AG04449 (cell line): ENCODE results near the gene MAN2A2.

ENCODE experiments used
- CTCF ChIA-PET: fragments of 350-600 bp; formaldehyde crosslinking; extraction: SDS; loops from one replicate; lab custom pipeline; 2021; ENCODE audit warnings: antibody characterized with exemption; lab: Yijun Ruan, JAX
- POLR2A ChIA-PET: fragments of 400-600, 350-600 bp; formaldehyde crosslinking; extraction: SDS; loops from one replicate; lab custom pipeline; 2020; ENCODE audit warnings: antibody characterized with exemption, inconsistent platforms; lab: Yijun Ruan, JAX
- DNase-seq: peaks from one replicate; pipeline ENCODE4 v3.0.0-alpha.2; 2010; ENCODE audit warnings: low read depth, low spot score
- H3K4me3 ChIP-seq: 2 replicates; pipeline ENCODE4 v1.5.1; 2011; ENCODE audit warnings: low read depth, mild to moderate bottlenecking, control low read depth, low read length
- CTCF ChIP-seq: IDR thresholded peaks from one replicate; pipeline ENCODE4 v1.5.1; 2011; ENCODE audit warnings: mild to moderate bottlenecking, moderate library complexity, low read length, control low read depth, inconsistent platforms; ENCODE audit not compliant: insufficient read depth; ENCODE audit errors: missing control alignments

MAN2A2 gene

GRCh38 chr15:90930861-90931574 is 27.9 kb downstream of the MAN2A2 start:
- POLR2A ChIA-PET = no interaction called here
- peak overlapping the region; percentile 90 for H3K4me3 ChIP-seq
- CTCF ChIA-PET = interaction anchor here (0.7 to 20.3 kb wide), 18 partner anchors 11 to 1016 kb away, joined by 3 to 479 read pairs (median 10); partner anchors contain the start of genes FES, MAN2A2 and RCCD1
- DNase-seq = no peak
- no peak for TF ChIP-seq CTCF

GRCh38 chr15:90931575-90931827 is 28.4 kb downstream of the MAN2A2 start:
- DNase-seq = no peak
- no peak for TF ChIP-seq CTCF
- CTCF ChIA-PET = interaction anchor here (0.7 to 20.3 kb wide), 24 partner anchors 12 to 1016 kb away, joined by 3 to 479 read pairs (median 10); partner anchors contain the start of genes FES, MAN2A2 and RCCD1

GRCh38 chr15:90931828-90932659 is 28.9 kb downstream of the MAN2A2 start, which contains the start of gene HDDC3:
HDDC3 (minus strand) TSS chr15:90932549; CDS start chr15:90932540, 9 bp downstream.
- ChIA-PET POLR2A (interaction anchor here (0.6 to 1.2 kb wide), 4 partner anchors 17 to 284 kb away, joined by 3 to 5 read pairs (median 3); partner anchors contain the start of gene RCCD1), CTCF (interaction anchor here (0.6 to 20.3 kb wide), 37 partner anchors 12 to 1485 kb away, joined by 3 to 479 read pairs (median 5); partner anchors contain the start of genes FES, MAN2A2, RCCD1 and VPS33B)
- peak; percentile 98 for TF ChIP-seq CTCF
- DNase-seq = no peak
- H3K4me3 ChIP-seq = peak within 1 kb of the TSS; percentile 90

More at GRCh38 chr15:90931575-90931827, 28.4 kb downstream of the MAN2A2 start:
- POLR2A ChIA-PET = no interaction called here
- peak overlapping the region; percentile 90 for H3K4me3 ChIP-seq

GRCh38 chr15:90932660-90932991 is 29.5 kb downstream of the MAN2A2 start:
- CTCF ChIA-PET = interaction anchor here (0.6 to 20.3 kb wide), 36 partner anchors 13 to 1484 kb away, joined by 3 to 479 read pairs (median 5); partner anchors contain the start of genes FES, MAN2A2, RCCD1 and VPS33B
- no peak for DNase-seq
- POLR2A ChIA-PET = interaction anchor here (0.6 to 1.2 kb wide), 5 partner anchors 17 to 285 kb away, joined by 3 to 5 read pairs (median 3); partner anchors contain the start of genes MAN2A2 and RCCD1
- no peak for TF ChIP-seq CTCF
- H3K4me3 ChIP-seq = no peak overlapping the region; the same call in 1 of the 2 replicates

GRCh38 chr15:90933301-90933700 is 30.2 kb downstream of the MAN2A2 start:
- DNase-seq = no peak
- ChIA-PET CTCF (interaction anchor here (0.7 to 20.3 kb wide), 36 partner anchors 14 to 701 kb away, joined by 3 to 479 read pairs (median 4); partner anchors contain the start of genes FES, MAN2A2, RCCD1 and VPS33B), POLR2A (interaction anchor here (0.9 to 1.2 kb wide), 3 partner anchors 21 to 285 kb away, joined by 3 to 5 read pairs (median 3); partner anchors contain the start of genes MAN2A2 and RCCD1)
- H3K4me3 ChIP-seq = no peak overlapping the region
- TF ChIP-seq CTCF = no peak
